Upper lobe of right lung (tissue), 1 donor: ENCODE results near the gene CDH7. TPM values are rescaled to one million over a fixed set of nuclear protein-coding genes. Genes with fewer than 3 reads are reported as not detected.

Experiments
- ATAC-seq: fragments of 200-7000 bp; cut with Tn5 transposase; one replicate; pipeline ENCODE4 v1.9.1; 2020; ENCODE audit warnings: mild to moderate bottlenecking, moderate library complexity
- DNase-seq: peaks from one replicate; pipeline ENCODE4 v3.0.0-alpha.2; 2020
- H3K27ac ChIP-seq: fragments of 200-600 bp; one replicate; pipeline ENCODE4 v1.8.0; 2022
- H3K27me3 ChIP-seq: fragments of 200-600 bp; one replicate; pipeline ENCODE4 v1.8.0; 2022; ENCODE audit warnings: mild to moderate bottlenecking
- H3K36me3 ChIP-seq: fragments of 200-600 bp; one replicate; pipeline ENCODE4 v1.8.0; 2022
- H3K4me1 ChIP-seq: fragments of 200-600 bp; one replicate; pipeline ENCODE4 v1.8.0; 2022
- H3K4me3 ChIP-seq: fragments of 200-600 bp; one replicate; pipeline ENCODE4 v1.8.0; 2022; ENCODE audit warnings: mild to moderate bottlenecking
- H3K9me3 ChIP-seq: fragments of 200-600 bp; one replicate; pipeline ENCODE4 v1.8.0; 2022
- CTCF ChIP-seq: fragments of 200-600 bp; IDR thresholded peaks from one replicate; pipeline ENCODE4 v1.8.0; 2022; ENCODE audit warnings: antibody characterized with exemption
- intact Hi-C: fragments of 100-400 bp; cut with DNase I; formaldehyde crosslinking; loops from one replicate; pipeline ENCODE4 v1.11.0; 2022
- total RNA-seq: library from RNA; stranded (reverse); fragmentation: NEBNext Ultra II Directional; extraction: Animal tissue kit (Norgen Biotek cat#: 25700); gene quantifications from one replicate; pipeline ENCODE4 v1.2.1, GENCODE V29; 2021
- donor health status: DM: no; HTN: yes; CAD: no; lungs with severe emphysema.

Gene CDH7
- total RNA-seq, 1 donor from 2014 or later: not detected

GRCh38 chr18:65822826-65823225 is 72.0 kb downstream of the CDH7 start:
- Histone ChIP-seq H3K9me3 (no peaks in the 10 kb centered on the region), H3K4me3 (no peak overlapping the region), H3K4me1 (no peaks in the 10 kb centered on the region), H3K36me3 (no peaks in the 10 kb centered on the region), H3K27me3 (no peaks in the 10 kb centered on the region), H3K27ac (no peak overlapping the region)
- no peak for ATAC-seq
- TF ChIP-seq CTCF: no peak
- DNase-seq: no peak
- intact Hi-C loops: no loop called here

- intact Hi-C loops: no loop called here
- Histone ChIP-seq H3K36me3 (no peaks in the 10 kb centered on the region), H3K27ac (no peak overlapping the region), H3K4me3 (no peak overlapping the region), H3K27me3 (no peaks in the 10 kb centered on the region), H3K9me3 (no peaks in the 10 kb centered on the region), H3K4me1 (no peaks in the 10 kb centered on the region)
- DNase-seq: no peak
- no peak for TF ChIP-seq CTCF
- no peak for ATAC-seq
Measured at GRCh38 chr18:65827444-65827843, 76.6 kb downstream of the CDH7 start.

- Histone ChIP-seq H3K9me3 (no peaks in the 10 kb centered on the region), H3K4me3 (no peak overlapping the region), H3K27me3 (no peaks in the 10 kb centered on the region), H3K4me1 (no peaks in the 10 kb centered on the region), H3K36me3 (no peaks in the 10 kb centered on the region), H3K27ac (no peak overlapping the region)
- no peak for ATAC-seq
- no peak for TF ChIP-seq CTCF
- DNase-seq: no peak
- intact Hi-C loops: no loop called here
Measured at GRCh38 chr18:65835881-65836280, 85.1 kb downstream of the CDH7 start.

- H3K27ac ChIP-seq: no peak overlapping the region
- intact Hi-C loops: no loop called here
- ATAC-seq: no peak
Measured at GRCh38 chr18:65846107-65846506, 95.3 kb downstream of the CDH7 start.

GRCh38 chr18:65852273-65852672 is 101.5 kb downstream of the CDH7 start:
- intact Hi-C loops: no loop called here
- ATAC-seq (no peak), DNase-seq (no peak)
- TF ChIP-seq CTCF: no peak
- Histone ChIP-seq H3K27ac (no peak overlapping the region), H3K9me3 (no peaks in the 10 kb centered on the region), H3K4me1 (no peaks in the 10 kb centered on the region), H3K36me3 (no peaks in the 10 kb centered on the region), H3K4me3 (no peak overlapping the region), H3K27me3 (no peaks in the 10 kb centered on the region)

More at GRCh38 chr18:65846107-65846506, 95.3 kb downstream of the CDH7 start:
- TF ChIP-seq CTCF: no peak
- H3K36me3 ChIP-seq: no peaks in the 10 kb centered on the region
- no peak for DNase-seq
- no peak overlapping the region for H3K4me3 ChIP-seq
- H3K4me1 ChIP-seq: no peaks in the 10 kb centered on the region
- H3K9me3 ChIP-seq: no peaks in the 10 kb centered on the region
- H3K27me3 ChIP-seq: no peaks in the 10 kb centered on the region

GRCh38 chr18:65859075-65859474 is 108.3 kb downstream of the CDH7 start:
- Histone ChIP-seq H3K27me3 (no peaks in the 10 kb centered on the region), H3K9me3 (no peaks in the 10 kb centered on the region), H3K27ac (no peak overlapping the region), H3K36me3 (no peaks in the 10 kb centered on the region), H3K4me1 (no peaks in the 10 kb centered on the region), H3K4me3 (no peak overlapping the region)
- intact Hi-C loops: no loop called here
- DNase-seq (no peak), ATAC-seq (no peak)
- TF ChIP-seq CTCF: no peak
